ENCODE measurements around the gene HECA. TPM values are rescaled to one million over a fixed set of nuclear protein-coding genes. Genes with fewer than 3 reads are reported as not detected.
A peak's percentile ranks its signal among the peaks of the same experiment; 100 is the strongest.

Gene HECA
- total and polyA plus RNA-seq, 2 of the 4 experiments (the other 2 are of a cell fraction): 3.1 to 4.3 TPM

DNA sequence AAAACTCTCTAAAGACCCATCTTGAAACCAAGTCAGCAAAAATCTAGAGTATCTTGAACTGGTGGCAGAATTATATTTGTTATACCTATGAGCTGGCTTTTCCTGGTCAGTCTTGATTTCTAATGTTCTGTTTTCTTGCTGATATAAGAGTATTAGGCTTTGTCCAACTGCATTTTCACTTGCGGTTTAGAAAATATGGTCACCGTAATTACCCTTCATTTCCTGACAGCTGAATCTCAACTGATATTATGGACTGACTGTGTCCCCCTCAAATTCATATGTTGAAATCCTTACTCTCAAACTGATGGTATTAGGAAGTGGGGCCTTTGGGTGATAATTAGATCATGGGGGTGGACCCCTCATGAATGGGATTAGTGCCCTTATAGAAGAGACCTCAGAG is 84.9 kb downstream of the HECA start:
- ChIA-PET CTCF (interaction anchor here (0.5 to 2.6 kb wide), 16 partner anchors 11 to 549 kb away, joined by 3 to 25 read pairs (median 4); no protein-coding TSS in a partner anchor), POLR2A (ENCODE audit: unreplicated experiment) (interaction anchor here (1.5 kb wide), 1 partner anchor 150 kb away, joined by 7 read pairs; no protein-coding TSS in a partner anchor)
- Histone ChIP-seq H3K9ac (ENCODE audit: low read depth, low read length) (peak overlapping the region; percentile 4; the same call in 1 of the 2 replicates), H3K56ac (ENCODE audit: extremely low read depth, insufficient read depth, low read length) (no peak overlapping the region), H3K36me3 (ENCODE audit: control insufficient read depth, insufficient read depth, low read length) (no peaks in the 10 kb centered on the region), H3K23ac (ENCODE audit: low read depth, low read length) (no peak overlapping the region), H3K27me3 (ENCODE audit: control insufficient read depth, insufficient read depth, low read length) (no peaks in the 10 kb centered on the region), H3K4me1 (ENCODE audit: control insufficient read depth, insufficient read depth, low read length) (no peaks in the 10 kb centered on the region), H3K27ac (ENCODE audit: insufficient read depth, low read length) (peak overlapping the region; percentile 32; the same call in 1 of the 2 replicates), H2BK5ac (ENCODE audit: low read depth, low read length, poor library complexity, severe bottlenecking) (no peak overlapping the region), H2AFZ (replicated peaks; ENCODE audit: low read length, poor library complexity) (peak overlapping the region; percentile 91), H3K79me1 (ENCODE audit: low read depth in 1 of 2, low read length in 2 of 2) (no peaks in the 10 kb centered on the region), H4K20me1 (ENCODE audit: insufficient read depth, low read length) (no peaks in the 10 kb centered on the region), H3K18ac (ENCODE audit: low read depth, low read length) (no peak overlapping the region; the same call in 1 of the 2 replicates), H3K9me1 (ENCODE audit: insufficient read depth, low read length) (no peaks in the 10 kb centered on the region), H3K9me3 (ENCODE audit: control insufficient read depth, insufficient read depth, low read length) (no peaks in the 10 kb centered on the region), H4K91ac (ENCODE audit: insufficient read depth, low read depth, low read length) (no peak overlapping the region), H3K4me2 (ENCODE audit: low read depth, low read length) (no peak overlapping the region), H3K4ac (ENCODE audit: low read depth, low read length) (no peak overlapping the region; the same call in 1 of the 2 replicates), H2AK9ac (replicated peaks; ENCODE audit: low read depth, low read length, poor library complexity) (no peak overlapping the region), H2BK15ac (ENCODE audit: low read depth, low read length) (no peak overlapping the region; the same call in 2 of the 3 replicates), H3K4me3 (ENCODE audit: insufficient read depth, low read depth, low read length) (no peak overlapping the region), H2BK20ac (ENCODE audit: low read depth, low read length) (no peak overlapping the region), H2BK120ac (ENCODE audit: low read depth, low read length) (peak overlapping the region; percentile 16; the same call in 1 of the 2 replicates), H3K14ac (replicated peaks; ENCODE audit: low read depth, low read length) (no peak overlapping the region), H2AK5ac (ENCODE audit: low read depth, low read length) (no peak overlapping the region), H4K5ac (ENCODE audit: low read depth, low read length) (no peak overlapping the region; the same call in 1 of the 2 replicates), H4K8ac (ENCODE audit: low read depth in 2 of 2, low read length in 2 of 2) (peak overlapping the region in 1 of 2 experiments; percentile 43; a peak in 1 of 4 replicates)
- BruUV-seq (replicated peaks): no TSS peak
- WGBS, 2 experiments (ENCODE audit: extremely low coverage in 2 of 2, insufficient read length in 1 of 2): no CpG with 5 or more reads among the region's 2 CpGs
- dilution Hi-C loops (cut with HindIII; ENCODE audit: low sequenced_read_pairs, unreplicated experiment): no loop called here
- intact Hi-C loops (cut with micrococcal nuclease): loop anchor here (1.0 kb wide), 2 partner anchors 145 to 403 kb away; no protein-coding TSS in a partner anchor
- DNase-seq: no peak
- ATAC-seq (ENCODE audit: low read depth): no peak
- TF ChIP-seq RAD21 (IDR thresholded peaks at IDR 0.05; ENCODE audit: low read length) (no peak), POLR2A (IDR thresholded peaks at IDR 0.05; ENCODE audit: low read depth, low read length) (no peak), CHD1 (IDR thresholded peaks at IDR 0.05; ENCODE audit: low read depth, low read length) (no peak), CEBPB (IDR thresholded peaks at IDR 0.05; ENCODE audit: low read depth, low read length) (no peak), MXI1 (IDR thresholded peaks at IDR 0.05; ENCODE audit: borderline replicate concordance, low read depth, low read length) (no peak), RCOR1 (IDR thresholded peaks at IDR 0.05; ENCODE audit: insufficient replicate concordance, low read length) (no peak), RFX5 (IDR thresholded peaks at IDR 0.05; ENCODE audit: low read depth, low read length) (no peak), MAZ (IDR thresholded peaks at IDR 0.05; ENCODE audit: borderline replicate concordance, low read depth, low read length) (no peak), MAFK (IDR thresholded peaks at IDR 0.05; ENCODE audit: low read depth, low read length) (no peak), SMC3 (IDR thresholded peaks at IDR 0.05; ENCODE audit: low read depth, low read length) (no peak)
- TF ChIP-seq, protein P1, sequence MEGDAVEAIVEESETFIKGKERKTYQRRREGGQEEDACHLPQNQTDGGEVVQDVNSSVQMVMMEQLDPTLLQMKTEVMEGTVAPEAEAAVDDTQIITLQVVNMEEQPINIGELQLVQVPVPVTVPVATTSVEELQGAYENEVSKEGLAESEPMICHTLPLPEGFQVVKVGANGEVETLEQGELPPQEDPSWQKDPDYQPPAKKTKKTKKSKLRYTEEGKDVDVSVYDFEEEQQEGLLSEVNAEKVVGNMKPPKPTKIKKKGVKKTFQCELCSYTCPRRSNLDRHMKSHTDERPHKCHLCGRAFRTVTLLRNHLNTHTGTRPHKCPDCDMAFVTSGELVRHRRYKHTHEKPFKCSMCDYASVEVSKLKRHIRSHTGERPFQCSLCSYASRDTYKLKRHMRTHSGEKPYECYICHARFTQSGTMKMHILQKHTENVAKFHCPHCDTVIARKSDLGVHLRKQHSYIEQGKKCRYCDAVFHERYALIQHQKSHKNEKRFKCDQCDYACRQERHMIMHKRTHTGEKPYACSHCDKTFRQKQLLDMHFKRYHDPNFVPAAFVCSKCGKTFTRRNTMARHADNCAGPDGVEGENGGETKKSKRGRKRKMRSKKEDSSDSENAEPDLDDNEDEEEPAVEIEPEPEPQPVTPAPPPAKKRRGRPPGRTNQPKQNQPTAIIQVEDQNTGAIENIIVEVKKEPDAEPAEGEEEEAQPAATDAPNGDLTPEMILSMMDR (conservative IDR thresholded peaks at IDR 0.05; ENCODE audit: low read depth, low read length): no peak
- TF ChIP-seq, protein P2, sequence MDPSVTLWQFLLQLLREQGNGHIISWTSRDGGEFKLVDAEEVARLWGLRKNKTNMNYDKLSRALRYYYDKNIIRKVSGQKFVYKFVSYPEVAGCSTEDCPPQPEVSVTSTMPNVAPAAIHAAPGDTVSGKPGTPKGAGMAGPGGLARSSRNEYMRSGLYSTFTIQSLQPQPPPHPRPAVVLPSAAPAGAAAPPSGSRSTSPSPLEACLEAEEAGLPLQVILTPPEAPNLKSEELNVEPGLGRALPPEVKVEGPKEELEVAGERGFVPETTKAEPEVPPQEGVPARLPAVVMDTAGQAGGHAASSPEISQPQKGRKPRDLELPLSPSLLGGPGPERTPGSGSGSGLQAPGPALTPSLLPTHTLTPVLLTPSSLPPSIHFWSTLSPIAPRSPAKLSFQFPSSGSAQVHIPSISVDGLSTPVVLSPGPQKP (IDR thresholded peaks at IDR 0.05; ENCODE audit: borderline replicate concordance, low read depth, low read length): no peak
- in situ Hi-C loops (cut with MboI; ENCODE audit: low sequenced_read_pairs): no loop called here
